Psoas muscle (tissue), 8 donors: ENCODE measurements around the gene AP3B1. TPM values are rescaled to one million over a fixed set of nuclear protein-coding genes. Genes with fewer than 3 reads are reported as not detected.

ENCODE experiments used
- ATAC-seq, 4 donors: fragments of 200-7000 bp; cut with Tn5 transposase; one replicate each; pipeline ENCODE4 v1.9.1; 2020; ENCODE audit warnings: moderate library complexity in 3 of 4, mild to moderate bottlenecking in 2 of 4
- DNase-seq, 2 donors: peaks; one replicate each; pipeline ENCODE4 v3.0.0-alpha.2; 2020
- H3K27ac ChIP-seq: fragments of 200-600 bp; one replicate; pipeline ENCODE4 v1.8.0; 2022
- H3K27me3 ChIP-seq, 3 donors: fragments of 200-600 bp in 1 of 3; one replicate each; pipeline versions ENCODE4 v1.6.1 to v1.8.0; 2013 to 2022; ENCODE audit warnings: low read length in 2 of 3, mild to moderate bottlenecking in 2 of 3, moderate library complexity in 1 of 3; ENCODE audit not compliant: insufficient read depth in 3 of 3
- H3K36me3 ChIP-seq, 2 donors: fragments of 200-600 bp in 1 of 2; one replicate each; pipeline versions ENCODE4 v1.6.1 to v1.8.0; 2013 to 2022; ENCODE audit warnings: low read depth in 1 of 2, mild to moderate bottlenecking in 1 of 2, moderate library complexity in 1 of 2; ENCODE audit not compliant: insufficient read depth in 1 of 2
- H3K4me1 ChIP-seq: fragments of 200-600 bp; one replicate; pipeline ENCODE4 v1.8.0; 2022
- H3K4me3 ChIP-seq: fragments of 200-600 bp; one replicate; pipeline ENCODE4 v1.8.0; 2022; ENCODE audit warnings: mild to moderate bottlenecking
- H3K9me3 ChIP-seq: fragments of 200-600 bp; one replicate; pipeline ENCODE4 v1.8.0; 2022
- WGBS, 3 donors: extraction: QIAGEN DNeasy Blood & Tissue Kit; methylation state at CpG; one replicate each; pipeline versions ENCODE4 v1.1.6 to v1.1.7; 2013; 5-methylcytosine and 5-hydroxymethylcytosine counted together
- intact Hi-C, 2 donors: fragments of 100-400 bp; cut with DNase I; formaldehyde crosslinking; loops; one replicate each; pipeline versions ENCODE4 v1.11.0 to v1.14.2; 2022
- polyA plus RNA-seq, 3 donors: library from polyadenylated mRNA; stranded (reverse); fragments of 200-250 nt; gene quantifications; one replicate each; pipeline ENCODE4 v1.2.3, GENCODE V29; 2013
- total RNA-seq, 4 donors: library from RNA; stranded (reverse); fragmentation: NEBNext Ultra II Directional in 2 of 4; extraction: Animal tissue kit (Norgen Biotek cat#: 25700) in 2 of 4; gene quantifications; one replicate each; pipeline versions ENCODE4 v1.2.1 to v1.2.4, GENCODE V29; 2021 to 2023
- TF ChIP-seq, protein P1 (sequence below): fragments of 200-600 bp; IDR thresholded peaks from one replicate; pipeline ENCODE4 v1.8.0; 2022; ENCODE audit warnings: antibody characterized with exemption
- donor health status: healthy with polysubstance abuse.
- donor health status: DM: no; HTN: no; CAD: no; lungs with moderate emphysema.
- donor health status: Bipolar disorder and iron deficiency.
- donor health status: healthy.
- donor health status: DM: yes; HTN: yes; CAD: no.
- donor health status: DM: no; HTN: no; CAD: no.
- donor health status: DM: no; HTN: no; CAD: no.
- donor health status: DM: yes; HTN: yes; CAD: no.

The AP3B1 gene
- total and polyA plus RNA-seq, 7 donors, result 12.4 to 24.4 (median 15.2) TPM

DNA sequence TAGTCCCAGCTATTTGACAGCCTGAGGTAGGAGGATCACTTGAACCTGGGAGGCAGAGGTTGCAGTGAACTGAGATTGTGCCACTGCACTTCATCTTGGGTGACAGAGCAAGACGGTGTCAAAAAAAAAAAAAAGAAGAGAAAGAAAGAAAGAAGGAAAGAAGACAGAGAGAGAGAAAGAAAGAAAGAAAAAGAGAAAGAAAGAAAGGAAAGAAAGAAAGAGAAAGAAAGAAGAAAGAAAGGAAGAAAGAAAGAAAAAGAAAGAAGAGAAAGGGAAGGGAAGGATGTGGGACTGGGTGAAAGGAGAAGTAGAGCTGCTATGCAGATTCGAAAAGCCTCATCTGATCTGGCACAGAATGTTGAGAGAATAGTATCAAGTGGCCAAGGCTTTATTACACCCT, 42.2 kb upstream of the AP3B1 start:
- no peak overlapping the region for H3K27ac ChIP-seq
- intact Hi-C loops, result no loop called here
- H3K4me1 ChIP-seq, result no peaks in the 10 kb centered on the region
- no peak overlapping the region for H3K4me3 ChIP-seq
- H3K36me3 ChIP-seq, result no peaks in the 10 kb centered on the region
- H3K9me3 ChIP-seq, result no peaks in the 10 kb centered on the region
- ATAC-seq (no peak), DNase-seq (no peak)
- peaks cover 0 to 2% (median 0%) of the 10 kb centered on the region in 3 donors for H3K27me3 ChIP-seq
- WGBS, 3 donors, result 86 to 95% (median 92%) methylated on average over 2 of the region's 2 CpGs
- TF ChIP-seq, protein P1, sequence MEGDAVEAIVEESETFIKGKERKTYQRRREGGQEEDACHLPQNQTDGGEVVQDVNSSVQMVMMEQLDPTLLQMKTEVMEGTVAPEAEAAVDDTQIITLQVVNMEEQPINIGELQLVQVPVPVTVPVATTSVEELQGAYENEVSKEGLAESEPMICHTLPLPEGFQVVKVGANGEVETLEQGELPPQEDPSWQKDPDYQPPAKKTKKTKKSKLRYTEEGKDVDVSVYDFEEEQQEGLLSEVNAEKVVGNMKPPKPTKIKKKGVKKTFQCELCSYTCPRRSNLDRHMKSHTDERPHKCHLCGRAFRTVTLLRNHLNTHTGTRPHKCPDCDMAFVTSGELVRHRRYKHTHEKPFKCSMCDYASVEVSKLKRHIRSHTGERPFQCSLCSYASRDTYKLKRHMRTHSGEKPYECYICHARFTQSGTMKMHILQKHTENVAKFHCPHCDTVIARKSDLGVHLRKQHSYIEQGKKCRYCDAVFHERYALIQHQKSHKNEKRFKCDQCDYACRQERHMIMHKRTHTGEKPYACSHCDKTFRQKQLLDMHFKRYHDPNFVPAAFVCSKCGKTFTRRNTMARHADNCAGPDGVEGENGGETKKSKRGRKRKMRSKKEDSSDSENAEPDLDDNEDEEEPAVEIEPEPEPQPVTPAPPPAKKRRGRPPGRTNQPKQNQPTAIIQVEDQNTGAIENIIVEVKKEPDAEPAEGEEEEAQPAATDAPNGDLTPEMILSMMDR, result no peak

DNA sequence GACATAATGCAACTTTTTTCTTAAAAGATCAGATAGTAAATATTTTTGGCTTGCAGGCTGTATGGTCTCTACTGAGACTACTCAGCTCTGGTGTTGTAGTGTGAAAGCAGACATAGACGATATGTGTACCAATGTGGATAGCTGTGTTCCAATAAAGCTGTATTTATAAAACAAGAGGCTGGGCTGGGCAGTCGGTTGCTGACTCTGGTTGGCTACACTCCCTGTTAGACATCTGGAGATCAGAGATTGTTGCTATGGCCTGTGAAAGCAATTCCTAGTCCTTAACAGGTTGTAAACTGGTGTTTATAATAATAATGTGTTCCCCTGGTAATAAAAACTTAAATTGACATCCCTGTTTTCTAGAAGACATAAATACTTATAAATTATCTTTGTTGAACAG, 41.5 kb upstream of the AP3B1 start:
- Histone ChIP-seq H3K27me3 (peaks cover 0 to 2% (median 0%) of the 10 kb centered on the region in 3 donors), H3K4me3 (no peak overlapping the region), H3K27ac (no peak overlapping the region), H3K36me3 (no peaks in the 10 kb centered on the region), H3K9me3 (no peaks in the 10 kb centered on the region), H3K4me1 (no peaks in the 10 kb centered on the region)
- 52 to 60% (median 57%) methylated on average over 2 of the region's 2 CpGs for WGBS, 3 donors
- DNase-seq, result no peak
- no peak for ATAC-seq
- TF ChIP-seq, protein P1, result no peak
- intact Hi-C loops, result no loop called here

DNA sequence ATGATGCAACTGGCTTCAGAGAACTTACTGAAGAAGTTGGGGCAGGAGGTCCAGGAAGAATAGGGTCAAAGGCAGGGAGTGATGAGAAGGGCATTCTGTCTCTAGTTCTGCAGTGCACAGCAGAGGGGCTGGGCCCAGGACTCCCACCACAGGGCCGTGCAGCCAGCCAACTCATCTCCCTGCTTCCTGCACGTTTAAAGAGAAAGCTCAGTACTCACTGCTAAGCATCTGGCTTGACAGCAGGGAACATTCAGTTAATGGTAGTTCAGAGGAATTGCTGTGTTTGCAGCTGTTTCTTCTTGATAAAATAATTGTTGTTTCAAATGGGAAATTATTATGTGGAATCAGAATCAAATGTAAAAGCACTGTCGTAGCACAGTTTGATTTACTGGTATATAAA, 40.3 kb upstream of the AP3B1 start:
- WGBS, 3 donors, result 26 to 47% (median 28%) methylated on average over 3 of the region's 3 CpGs
- peaks cover 0 to 2% (median 0%) of the 10 kb centered on the region in 3 donors for H3K27me3 ChIP-seq
- ATAC-seq (no peak), DNase-seq (no peak)
- no peaks in the 10 kb centered on the region for H3K4me1 ChIP-seq
- H3K9me3 ChIP-seq, result no peaks in the 10 kb centered on the region
- H3K27ac ChIP-seq, result no peak overlapping the region
- intact Hi-C loops, result no loop called here
- H3K36me3 ChIP-seq, result no peaks in the 10 kb centered on the region
- TF ChIP-seq, protein P1, result no peak
- H3K4me3 ChIP-seq, result no peak overlapping the region

DNA sequence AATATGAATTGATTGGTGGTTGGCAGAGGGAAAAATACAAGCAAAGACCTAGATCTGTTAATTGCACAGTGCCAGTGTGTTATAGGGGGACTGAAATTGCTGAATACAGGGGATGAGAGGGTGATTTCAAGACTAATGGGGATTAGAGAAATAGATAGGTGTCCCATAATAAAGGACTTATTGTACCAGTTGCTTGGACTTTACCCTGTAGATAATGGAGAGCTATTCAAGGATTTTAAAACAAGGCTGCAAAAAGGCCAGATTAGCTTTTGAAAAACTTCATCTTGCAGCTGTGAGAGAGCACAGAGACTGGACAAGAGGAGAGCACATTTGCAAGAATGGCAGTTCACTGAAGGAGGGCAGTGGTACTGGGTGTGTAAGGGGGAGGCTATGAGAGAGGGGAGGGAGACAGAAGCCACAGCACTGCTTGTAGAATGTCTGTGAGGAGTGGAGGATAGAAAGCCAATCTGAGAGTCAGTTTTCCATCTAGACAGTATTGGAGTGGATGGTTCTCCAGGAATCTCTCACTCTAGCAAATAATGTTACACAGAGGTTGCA, 37.1 kb upstream of the AP3B1 start:
- no peak overlapping the region for H3K27ac ChIP-seq
- H3K27me3 ChIP-seq, result no peaks in the 10 kb centered on the region

More for the DNA sequence above, 37.1 kb upstream of the AP3B1 start:
- intact Hi-C loops, result no loop called here
- ATAC-seq (no peak), DNase-seq (no peak)
- TF ChIP-seq, protein P1, result no peak
- Histone ChIP-seq H3K4me3 (no peak overlapping the region), H3K4me1 (no peaks in the 10 kb centered on the region), H3K9me3 (no peaks in the 10 kb centered on the region), H3K36me3 (no peaks in the 10 kb centered on the region)
